K562 (cell line): ENCODE data around the gene TTLL9. TPM values are rescaled to one million over a fixed set of nuclear protein-coding genes. Genes with fewer than 3 reads are reported as not detected.

Experiments
- ERF ChIP-seq: fragments of 450-650 bp; formaldehyde crosslinking; IDR thresholded peaks from 2 replicates; pipeline ENCODE4 v1.4.0; 2020; ENCODE audit warnings: mild to moderate bottlenecking, mixed read lengths
- KDM2B ChIP-seq: fragments of 250-450 bp; sonication (Bioruptor Pico); IDR thresholded peaks from 2 replicates; pipeline ENCODE4 v1.8.0; 2021; ENCODE audit warnings: mild to moderate bottlenecking, moderate library complexity
- MAFG ChIP-seq: fragments of 450-650 bp; conservative IDR thresholded peaks from 2 replicates; pipeline ENCODE4 v1.6.1; 2016; ENCODE audit warnings: missing genetic modification characterization, missing compliant biosample characterization
- MCM3 ChIP-seq: fragments of 450-650 bp; IDR thresholded peaks from 2 replicates; pipeline ENCODE4 v1.6.1; 2016
- MEIS2 ChIP-seq: fragments of 450-650 bp; IDR thresholded peaks from 2 replicates; pipeline ENCODE4 v1.6.1; 2014; ENCODE audit warnings: mild to moderate bottlenecking; ENCODE audit not compliant: partially characterized antibody
- NCOA2 ChIP-seq, 2 experiments: fragments of 450-650 bp; IDR thresholded peaks; 2 replicates each; pipeline ENCODE4 v1.6.1; 2018; ENCODE audit warnings: mild to moderate bottlenecking in 2 of 2, moderate library complexity in 1 of 2; ENCODE audit not compliant: partially characterized antibody in 2 of 2
- NRF1 ChIP-seq, 2 experiments: fragments of 450-650 bp; IDR thresholded peaks in 1 of 2; conservative IDR thresholded peaks in 1 of 2; 2 replicates each; pipeline ENCODE4 v1.6.1; 2014; ENCODE audit warnings: mild to moderate bottlenecking in 2 of 2
- PHF20 ChIP-seq: fragments of 450-650 bp; IDR thresholded peaks from 2 replicates; pipeline ENCODE4 v1.6.1; 2018; ENCODE audit not compliant: partially characterized antibody
- TBL1XR1 ChIP-seq, 2 experiments: IDR thresholded peaks; 2 replicates each; pipeline ENCODE4 v1.6.1; 2012; ENCODE audit warnings: improper control_type of control experiment in 2 of 2, low read length in 2 of 2, mild to moderate bottlenecking in 1 of 2
- TOE1 ChIP-seq, 2 experiments: fragments of 450-650 bp in 1 of 2; sonication (generic) in 1 of 2; formaldehyde crosslinking in 1 of 2; IDR thresholded peaks; 2 replicates each; pipeline versions ENCODE4 v1.7.1 to v1.8.0; 2016 to 2022; ENCODE audit warnings: borderline replicate concordance in 2 of 2, mild to moderate bottlenecking in 2 of 2, antibody characterized with exemption in 1 of 2, inconsistent platforms in 1 of 2, low read depth in 1 of 2, missing genetic modification reagents in 1 of 2, moderate library complexity in 1 of 2
- XRCC4 ChIP-seq: IDR thresholded peaks from one replicate; pipeline ENCODE4 v1.6.1; 2011; ENCODE audit not compliant: insufficient read depth, insufficient read length; ENCODE audit errors: extremely low read depth
- ZNF184 ChIP-seq: sonication (generic); formaldehyde crosslinking; IDR thresholded peaks from 2 replicates; pipeline ENCODE4 v1.5.0; 2020; ENCODE audit warnings: missing genetic modification reagents
- ZNF707 ChIP-seq: fragments of 250-450 bp; sonication (Bioruptor Pico); conservative IDR thresholded peaks from 2 replicates; pipeline ENCODE4 v1.8.0; 2022; ENCODE audit warnings: inconsistent platforms, mild to moderate bottlenecking, moderate library complexity
- polyA plus RNA-seq, 8 experiments: library from polyadenylated mRNA; depleted of rRNA in 4 of 8; stranded (reverse) in 5 of 8; unstranded in 3 of 8; fragments of >200 nt; fragmentation: Nextera tagmentation in 2 of 8; fragmentation: Illumina TruSeq in 1 of 8; extraction: Ambion mirVana in 2 of 8; extraction: Trizol in 1 of 8; gene quantifications; 2 replicates each; pipeline versions ENCODE4 v1.2.1 to v1.2.3, GENCODE V29; 2011 to 2014; ENCODE audit warnings: inconsistent platforms in 1 of 8, missing spikeins in 1 of 8
- total RNA-seq, 7 experiments: library from RNA; depleted of rRNA in 6 of 7; stranded (reverse); fragments of >200 nt in 6 of 7; fragmentation: Illumina TruSeq in 2 of 7; extraction: Trizol in 2 of 7; gene quantifications; 2 replicates each; pipeline versions ENCODE4 v1.2.1 to v1.2.3, GENCODE V29; 2011 to 2021; ENCODE audit warnings: low replicate concordance in 1 of 7
- TF ChIP-seq, protein P1 (sequence below): fragments of 450-650 bp; IDR thresholded peaks from 2 replicates; pipeline ENCODE4 v1.6.1; 2016; ENCODE audit warnings: mild to moderate bottlenecking, moderate library complexity
- TF ChIP-seq, protein P2 (sequence below): sonication (generic); formaldehyde crosslinking; IDR thresholded peaks from 2 replicates; pipeline ENCODE4 v1.8.0; 2022; ENCODE audit warnings: mild to moderate bottlenecking, missing genetic modification reagents

TTLL9 gene
- total and polyA plus RNA-seq, 9 of the 15 experiments (the other 6 are each of a cell fraction or from before 2014, with no cell fraction given) = 0.06 to 0.07 TPM; not detected in 7

DNA sequence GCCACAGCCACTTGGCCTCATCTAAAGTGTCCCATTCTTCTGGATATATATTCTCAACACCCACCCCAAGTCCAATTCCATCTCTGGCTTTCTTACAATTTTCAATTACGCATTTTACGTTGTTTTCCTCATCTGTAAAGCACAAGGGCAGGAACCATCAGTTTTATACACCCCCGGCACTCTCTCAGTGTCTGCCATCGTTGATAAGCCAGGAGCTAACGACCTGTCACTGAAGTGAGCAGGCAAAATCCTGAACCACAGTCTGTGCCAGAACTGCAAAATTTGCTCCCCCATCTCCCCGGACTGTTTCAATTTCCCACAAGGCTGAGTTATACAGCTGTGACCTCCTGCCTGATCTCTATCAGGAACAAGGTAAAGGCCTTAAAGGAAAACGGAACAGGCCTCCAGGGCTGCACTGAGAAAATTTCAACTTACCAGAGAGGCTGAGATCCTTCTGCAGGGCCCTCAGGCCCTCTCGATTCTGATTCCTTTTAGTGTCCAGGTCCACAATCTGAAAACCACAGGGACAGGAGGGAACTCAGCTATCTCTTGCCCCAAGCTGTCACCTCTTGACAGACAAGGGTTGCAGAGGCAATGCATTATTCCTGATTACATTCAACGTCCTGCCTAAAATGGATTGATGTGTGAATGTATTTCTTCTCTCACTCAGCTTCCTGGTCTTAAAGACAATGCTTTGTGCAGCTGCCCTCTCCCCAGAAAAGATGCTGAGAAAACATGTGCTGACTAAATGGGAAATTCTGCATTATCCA is 79.6 kb downstream of the TTLL9 start (continued):
- TF ChIP-seq, protein P1, sequence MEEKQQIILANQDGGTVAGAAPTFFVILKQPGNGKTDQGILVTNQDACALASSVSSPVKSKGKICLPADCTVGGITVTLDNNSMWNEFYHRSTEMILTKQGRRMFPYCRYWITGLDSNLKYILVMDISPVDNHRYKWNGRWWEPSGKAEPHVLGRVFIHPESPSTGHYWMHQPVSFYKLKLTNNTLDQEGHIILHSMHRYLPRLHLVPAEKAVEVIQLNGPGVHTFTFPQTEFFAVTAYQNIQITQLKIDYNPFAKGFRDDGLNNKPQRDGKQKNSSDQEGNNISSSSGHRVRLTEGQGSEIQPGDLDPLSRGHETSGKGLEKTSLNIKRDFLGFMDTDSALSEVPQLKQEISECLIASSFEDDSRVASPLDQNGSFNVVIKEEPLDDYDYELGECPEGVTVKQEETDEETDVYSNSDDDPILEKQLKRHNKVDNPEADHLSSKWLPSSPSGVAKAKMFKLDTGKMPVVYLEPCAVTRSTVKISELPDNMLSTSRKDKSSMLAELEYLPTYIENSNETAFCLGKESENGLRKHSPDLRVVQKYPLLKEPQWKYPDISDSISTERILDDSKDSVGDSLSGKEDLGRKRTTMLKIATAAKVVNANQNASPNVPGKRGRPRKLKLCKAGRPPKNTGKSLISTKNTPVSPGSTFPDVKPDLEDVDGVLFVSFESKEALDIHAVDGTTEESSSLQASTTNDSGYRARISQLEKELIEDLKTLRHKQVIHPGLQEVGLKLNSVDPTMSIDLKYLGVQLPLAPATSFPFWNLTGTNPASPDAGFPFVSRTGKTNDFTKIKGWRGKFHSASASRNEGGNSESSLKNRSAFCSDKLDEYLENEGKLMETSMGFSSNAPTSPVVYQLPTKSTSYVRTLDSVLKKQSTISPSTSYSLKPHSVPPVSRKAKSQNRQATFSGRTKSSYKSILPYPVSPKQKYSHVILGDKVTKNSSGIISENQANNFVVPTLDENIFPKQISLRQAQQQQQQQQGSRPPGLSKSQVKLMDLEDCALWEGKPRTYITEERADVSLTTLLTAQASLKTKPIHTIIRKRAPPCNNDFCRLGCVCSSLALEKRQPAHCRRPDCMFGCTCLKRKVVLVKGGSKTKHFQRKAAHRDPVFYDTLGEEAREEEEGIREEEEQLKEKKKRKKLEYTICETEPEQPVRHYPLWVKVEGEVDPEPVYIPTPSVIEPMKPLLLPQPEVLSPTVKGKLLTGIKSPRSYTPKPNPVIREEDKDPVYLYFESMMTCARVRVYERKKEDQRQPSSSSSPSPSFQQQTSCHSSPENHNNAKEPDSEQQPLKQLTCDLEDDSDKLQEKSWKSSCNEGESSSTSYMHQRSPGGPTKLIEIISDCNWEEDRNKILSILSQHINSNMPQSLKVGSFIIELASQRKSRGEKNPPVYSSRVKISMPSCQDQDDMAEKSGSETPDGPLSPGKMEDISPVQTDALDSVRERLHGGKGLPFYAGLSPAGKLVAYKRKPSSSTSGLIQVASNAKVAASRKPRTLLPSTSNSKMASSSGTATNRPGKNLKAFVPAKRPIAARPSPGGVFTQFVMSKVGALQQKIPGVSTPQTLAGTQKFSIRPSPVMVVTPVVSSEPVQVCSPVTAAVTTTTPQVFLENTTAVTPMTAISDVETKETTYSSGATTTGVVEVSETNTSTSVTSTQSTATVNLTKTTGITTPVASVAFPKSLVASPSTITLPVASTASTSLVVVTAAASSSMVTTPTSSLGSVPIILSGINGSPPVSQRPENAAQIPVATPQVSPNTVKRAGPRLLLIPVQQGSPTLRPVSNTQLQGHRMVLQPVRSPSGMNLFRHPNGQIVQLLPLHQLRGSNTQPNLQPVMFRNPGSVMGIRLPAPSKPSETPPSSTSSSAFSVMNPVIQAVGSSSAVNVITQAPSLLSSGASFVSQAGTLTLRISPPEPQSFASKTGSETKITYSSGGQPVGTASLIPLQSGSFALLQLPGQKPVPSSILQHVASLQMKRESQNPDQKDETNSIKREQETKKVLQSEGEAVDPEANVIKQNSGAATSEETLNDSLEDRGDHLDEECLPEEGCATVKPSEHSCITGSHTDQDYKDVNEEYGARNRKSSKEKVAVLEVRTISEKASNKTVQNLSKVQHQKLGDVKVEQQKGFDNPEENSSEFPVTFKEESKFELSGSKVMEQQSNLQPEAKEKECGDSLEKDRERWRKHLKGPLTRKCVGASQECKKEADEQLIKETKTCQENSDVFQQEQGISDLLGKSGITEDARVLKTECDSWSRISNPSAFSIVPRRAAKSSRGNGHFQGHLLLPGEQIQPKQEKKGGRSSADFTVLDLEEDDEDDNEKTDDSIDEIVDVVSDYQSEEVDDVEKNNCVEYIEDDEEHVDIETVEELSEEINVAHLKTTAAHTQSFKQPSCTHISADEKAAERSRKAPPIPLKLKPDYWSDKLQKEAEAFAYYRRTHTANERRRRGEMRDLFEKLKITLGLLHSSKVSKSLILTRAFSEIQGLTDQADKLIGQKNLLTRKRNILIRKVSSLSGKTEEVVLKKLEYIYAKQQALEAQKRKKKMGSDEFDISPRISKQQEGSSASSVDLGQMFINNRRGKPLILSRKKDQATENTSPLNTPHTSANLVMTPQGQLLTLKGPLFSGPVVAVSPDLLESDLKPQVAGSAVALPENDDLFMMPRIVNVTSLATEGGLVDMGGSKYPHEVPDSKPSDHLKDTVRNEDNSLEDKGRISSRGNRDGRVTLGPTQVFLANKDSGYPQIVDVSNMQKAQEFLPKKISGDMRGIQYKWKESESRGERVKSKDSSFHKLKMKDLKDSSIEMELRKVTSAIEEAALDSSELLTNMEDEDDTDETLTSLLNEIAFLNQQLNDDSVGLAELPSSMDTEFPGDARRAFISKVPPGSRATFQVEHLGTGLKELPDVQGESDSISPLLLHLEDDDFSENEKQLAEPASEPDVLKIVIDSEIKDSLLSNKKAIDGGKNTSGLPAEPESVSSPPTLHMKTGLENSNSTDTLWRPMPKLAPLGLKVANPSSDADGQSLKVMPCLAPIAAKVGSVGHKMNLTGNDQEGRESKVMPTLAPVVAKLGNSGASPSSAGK = no peak
- TF ChIP-seq NRF1 (conservative IDR thresholded peaks at IDR 0.05 in 1 of 2, IDR thresholded peaks at IDR 0.05 in 1 of 2) (no peak), MEIS2 (peak; percentile 95), XRCC4 (no peak), NCOA2 (IDR thresholded peaks at IDR 0.05; ENCODE audit: partially characterized antibody in 2 of 2) (no peak), PHF20 (no peak), MCM3 (no peak), ZNF184 (CRISPR knock-in tag) (no peak), TOE1 (IDR thresholded peaks at IDR 0.05; ENCODE audit: borderline replicate concordance) (no peak), TOE1 (CRISPR knock-in tag; IDR thresholded peaks at IDR 0.05; ENCODE audit: borderline replicate concordance, low read depth) (no peak), MAFG (tag) (no peak), KDM2B (no peak), TBL1XR1 (IDR thresholded peaks at IDR 0.05; ENCODE audit: low read length in 2 of 2) (peak; percentile 67; a peak in 2 of 4 replicates), ZNF707 (CRISPR knock-in tag) (no peak), ERF (CRISPR knock-in tag) (no peak)
- TF ChIP-seq, protein P2, sequence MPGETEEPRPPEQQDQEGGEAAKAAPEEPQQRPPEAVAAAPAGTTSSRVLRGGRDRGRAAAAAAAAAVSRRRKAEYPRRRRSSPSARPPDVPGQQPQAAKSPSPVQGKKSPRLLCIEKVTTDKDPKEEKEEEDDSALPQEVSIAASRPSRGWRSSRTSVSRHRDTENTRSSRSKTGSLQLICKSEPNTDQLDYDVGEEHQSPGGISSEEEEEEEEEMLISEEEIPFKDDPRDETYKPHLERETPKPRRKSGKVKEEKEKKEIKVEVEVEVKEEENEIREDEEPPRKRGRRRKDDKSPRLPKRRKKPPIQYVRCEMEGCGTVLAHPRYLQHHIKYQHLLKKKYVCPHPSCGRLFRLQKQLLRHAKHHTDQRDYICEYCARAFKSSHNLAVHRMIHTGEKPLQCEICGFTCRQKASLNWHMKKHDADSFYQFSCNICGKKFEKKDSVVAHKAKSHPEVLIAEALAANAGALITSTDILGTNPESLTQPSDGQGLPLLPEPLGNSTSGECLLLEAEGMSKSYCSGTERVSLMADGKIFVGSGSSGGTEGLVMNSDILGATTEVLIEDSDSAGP (CRISPR knock-in tag) = 0 out of 2 replicates have a peak, but pooled peaks have one; percentile 23
